ES-I3 (cell line): ENCODE results near the gene ASPG.
A peak's percentile ranks its signal among the peaks of the same experiment; 100 is the strongest.

ENCODE experiments used
- H3K36me3 ChIP-seq: 2 replicates; pipeline ENCODE4 v1.6.1; 2013; ENCODE audit warnings: mild to moderate bottlenecking, low read length, control low read depth, moderate library complexity; ENCODE audit not compliant: insufficient read depth
- H3K4me1 ChIP-seq: 2 replicates; pipeline ENCODE4 v1.6.1; 2013; ENCODE audit warnings: mild to moderate bottlenecking, control low read depth, low read length; ENCODE audit not compliant: insufficient read depth
- H3K9ac ChIP-seq: 2 replicates; pipeline ENCODE4 v1.6.1; 2013; ENCODE audit warnings: low read depth, mild to moderate bottlenecking, low read length, moderate library complexity
- H3K9me3 ChIP-seq: 2 replicates; pipeline ENCODE4 v1.6.1; 2013; ENCODE audit warnings: mild to moderate bottlenecking, low read length, moderate library complexity; ENCODE audit not compliant: control insufficient read depth, insufficient read depth

ASPG gene

GRCh38 chr14:104118006-104118844, 32.7 kb downstream of the ASPG start:
- H3K9ac ChIP-seq = peak overlapping the region; percentile 28; the same call in 1 of the 2 replicates
- no peaks in the 10 kb centered on the region for H3K4me1 ChIP-seq
- H3K9me3 ChIP-seq = no peaks in the 10 kb centered on the region
- H3K36me3 ChIP-seq = no peaks in the 10 kb centered on the region

- Histone ChIP-seq H3K9me3 (no peaks in the 10 kb centered on the region), H3K9ac (no peak overlapping the region), H3K36me3 (no peaks in the 10 kb centered on the region), H3K4me1 (no peaks in the 10 kb centered on the region)
Measured at GRCh38 chr14:104119119-104119487, 33.6 kb downstream of the ASPG start.

GRCh38 chr14:104119488-104120251, 34.2 kb downstream of the ASPG start:
- H3K9ac ChIP-seq = no peak overlapping the region
- H3K9me3 ChIP-seq = no peaks in the 10 kb centered on the region
- no peaks in the 10 kb centered on the region for H3K4me1 ChIP-seq
- no peaks in the 10 kb centered on the region for H3K36me3 ChIP-seq

GRCh38 chr14:104120281-104120741, 34.8 kb downstream of the ASPG start:
- peaks cover 4% of the 10 kb centered on the region; the same call in 1 of the 2 replicates for H3K9me3 ChIP-seq
- H3K4me1 ChIP-seq = no peaks in the 10 kb centered on the region
- H3K36me3 ChIP-seq = no peaks in the 10 kb centered on the region
- no peak overlapping the region for H3K9ac ChIP-seq

- Histone ChIP-seq H3K9me3 (peaks cover 4% of the 10 kb centered on the region; the same call in 1 of the 2 replicates), H3K4me1 (no peaks in the 10 kb centered on the region), H3K9ac (no peak overlapping the region), H3K36me3 (no peaks in the 10 kb centered on the region)
Measured at GRCh38 chr14:104121142-104121541, 35.6 kb downstream of the ASPG start.

GRCh38 chr14:104123879-104124278, 38.4 kb downstream of the ASPG start:
- Histone ChIP-seq H3K9ac (no peak overlapping the region), H3K4me1 (no peaks in the 10 kb centered on the region), H3K36me3 (no peaks in the 10 kb centered on the region), H3K9me3 (peaks cover 4% of the 10 kb centered on the region; the same call in 1 of the 2 replicates)

GRCh38 chr14:104125011-104125410, 39.5 kb downstream of the ASPG start:
- Histone ChIP-seq H3K4me1 (no peaks in the 10 kb centered on the region), H3K9me3 (peaks cover 7% of the 10 kb centered on the region), H3K9ac (no peak overlapping the region), H3K36me3 (no peaks in the 10 kb centered on the region)

GRCh38 chr14:104126753-104127152, 41.3 kb downstream of the ASPG start:
- H3K9ac ChIP-seq = no peak overlapping the region
- peaks cover 7% of the 10 kb centered on the region for H3K9me3 ChIP-seq
- no peaks in the 10 kb centered on the region for H3K4me1 ChIP-seq
- no peaks in the 10 kb centered on the region for H3K36me3 ChIP-seq

GRCh38 chr14:104128981-104129380, 43.5 kb downstream of the ASPG start:
- Histone ChIP-seq H3K9ac (no peak overlapping the region), H3K4me1 (no peaks in the 10 kb centered on the region), H3K9me3 (peaks cover 7% of the 10 kb centered on the region), H3K36me3 (no peaks in the 10 kb centered on the region)

- Histone ChIP-seq H3K4me1 (no peaks in the 10 kb centered on the region), H3K9me3 (peaks cover 7% of the 10 kb centered on the region), H3K9ac (no peak overlapping the region), H3K36me3 (no peaks in the 10 kb centered on the region)
Measured at GRCh38 chr14:104129556-104129955, 44.1 kb downstream of the ASPG start.

- Histone ChIP-seq H3K9me3 (peaks cover 3% of the 10 kb centered on the region; the same call in 1 of the 2 replicates), H3K4me1 (no peaks in the 10 kb centered on the region), H3K9ac (no peak overlapping the region), H3K36me3 (no peaks in the 10 kb centered on the region)
Measured at GRCh38 chr14:104130974-104131651, 45.6 kb downstream of the ASPG start.

GRCh38 chr14:104131968-104132732, 46.6 kb downstream of the ASPG start:
- no peak overlapping the region for H3K9ac ChIP-seq
- no peaks in the 10 kb centered on the region for H3K36me3 ChIP-seq
- no peaks in the 10 kb centered on the region for H3K4me1 ChIP-seq
- H3K9me3 ChIP-seq = peaks cover 3% of the 10 kb centered on the region; the same call in 1 of the 2 replicates

- Histone ChIP-seq H3K36me3 (no peaks in the 10 kb centered on the region), H3K9me3 (peaks cover 3% of the 10 kb centered on the region; the same call in 1 of the 2 replicates), H3K9ac (no peak overlapping the region), H3K4me1 (no peaks in the 10 kb centered on the region)
Measured at GRCh38 chr14:104132981-104133380, 47.5 kb downstream of the ASPG start.

GRCh38 chr14:104133496-104133895, 48.0 kb downstream of the ASPG start:
- Histone ChIP-seq H3K9me3 (peaks cover 3% of the 10 kb centered on the region; the same call in 1 of the 2 replicates), H3K9ac (no peak overlapping the region), H3K4me1 (no peaks in the 10 kb centered on the region), H3K36me3 (no peaks in the 10 kb centered on the region)
